AG04449 (cell line): ENCODE results near the gene GAS2L1.

ENCODE experiments used
- CTCF ChIA-PET: fragments of 350-600 bp; formaldehyde crosslinking; extraction: SDS; loops from one replicate; lab custom pipeline; 2021; ENCODE audit warnings: antibody characterized with exemption; lab: Yijun Ruan, JAX
- POLR2A ChIA-PET: fragments of 400-600, 350-600 bp; formaldehyde crosslinking; extraction: SDS; loops from one replicate; lab custom pipeline; 2020; ENCODE audit warnings: antibody characterized with exemption, inconsistent platforms; lab: Yijun Ruan, JAX
- DNase-seq: peaks from one replicate; pipeline ENCODE4 v3.0.0-alpha.2; 2010; ENCODE audit warnings: low read depth, low spot score
- H3K4me3 ChIP-seq: 2 replicates; pipeline ENCODE4 v1.5.1; 2011; ENCODE audit warnings: low read depth, mild to moderate bottlenecking, control low read depth, low read length
- CTCF ChIP-seq: IDR thresholded peaks from one replicate; pipeline ENCODE4 v1.5.1; 2011; ENCODE audit warnings: mild to moderate bottlenecking, moderate library complexity, low read length, control low read depth, inconsistent platforms; ENCODE audit not compliant: insufficient read depth; ENCODE audit errors: missing control alignments

The GAS2L1 gene

GRCh38 chr22:29331213-29331612 lies 24.8 kb downstream of the GAS2L1 start:
- DNase-seq: no peak
- no peak for TF ChIP-seq CTCF
- POLR2A ChIA-PET: no interaction called here
- CTCF ChIA-PET: no interaction called here
- no peak overlapping the region for H3K4me3 ChIP-seq

GRCh38 chr22:29331658-29332300 lies 25.3 kb downstream of the GAS2L1 start:
- TF ChIP-seq CTCF: no peak
- ChIA-PET POLR2A (no interaction called here), CTCF (interaction anchor here (1.7 kb wide), 1 partner anchor 19 kb away, joined by 4 read pairs; no protein-coding TSS in a partner anchor)
- H3K4me3 ChIP-seq: no peak overlapping the region
- no peak for DNase-seq

- POLR2A ChIA-PET: no interaction called here
- DNase-seq: no peak
- no peak overlapping the region for H3K4me3 ChIP-seq
- no peak for TF ChIP-seq CTCF
- CTCF ChIA-PET: interaction anchor here (0.6 to 1.7 kb wide), 2 partner anchors 20 to 713 kb away, joined by 3 to 4 read pairs; no protein-coding TSS in a partner anchor
Observed at GRCh38 chr22:29332886-29333496, 26.5 kb downstream of the GAS2L1 start.

GRCh38 chr22:29334148-29334547 lies 27.7 kb downstream of the GAS2L1 start:
- TF ChIP-seq CTCF: no peak
- POLR2A ChIA-PET: no interaction called here
- H3K4me3 ChIP-seq: no peak overlapping the region
- DNase-seq: no peak
- CTCF ChIA-PET: no interaction called here

- no peak for DNase-seq
- no peak overlapping the region for H3K4me3 ChIP-seq
- TF ChIP-seq CTCF: no peak
- ChIA-PET POLR2A (no interaction called here), CTCF (no interaction called here)
Observed at GRCh38 chr22:29334696-29335344, 28.4 kb downstream of the GAS2L1 start.

GRCh38 chr22:29335656-29336055 lies 29.2 kb downstream of the GAS2L1 start:
- no peak for DNase-seq
- ChIA-PET CTCF (no interaction called here), POLR2A (no interaction called here)
- no peak overlapping the region for H3K4me3 ChIP-seq
- TF ChIP-seq CTCF: no peak
